MCF 10A (cell line): ENCODE measurements around the gene YRDC. TPM values are rescaled to one million over a fixed set of nuclear protein-coding genes. Genes with fewer than 3 reads are reported as not detected.

Experiments
- BruUV-seq: library from RNA; stranded (reverse); fragments of 400-500 nt; replicated peaks from 2 replicates; lab custom pipeline; 2021; lab: Mats Ljungman, UMichigan
- CTCF ChIA-PET: fragments of 300-600 bp; sonication (Branson Sonifier 250); formaldehyde crosslinking; extraction: SDS; loops from one replicate; lab custom pipeline; 2021; ENCODE audit warnings: antibody characterized with exemption, inconsistent platforms; lab: Yijun Ruan, JAX
- POLR2A ChIA-PET: fragments of 300-600, 350-650 bp; sonication (Branson Sonifier 250); formaldehyde crosslinking; extraction: SDS; loops from one replicate; lab custom pipeline; 2020; ENCODE audit warnings: antibody characterized with exemption, inconsistent platforms; lab: Yijun Ruan, JAX
- DNase-seq: peaks from one replicate; pipeline ENCODE4 v3.0.0-alpha.2; 2018; ENCODE audit not compliant: unreplicated experiment
- H3K27ac Mint-ChIP-seq: one replicate; pipeline ENCODE4 v1.8.0; 2022; ENCODE audit warnings: mild to moderate bottlenecking, low read depth, mixed read lengths; ENCODE audit not compliant: unreplicated experiment
- H3K27me3 Mint-ChIP-seq: one replicate; pipeline ENCODE4 v1.8.0; 2022; ENCODE audit warnings: mixed read lengths; ENCODE audit not compliant: insufficient read depth, unreplicated experiment
- H3K36me3 Mint-ChIP-seq: one replicate; pipeline ENCODE4 v1.8.0; 2022; ENCODE audit warnings: mild to moderate bottlenecking, moderate library complexity, mixed read lengths; ENCODE audit not compliant: insufficient read depth, unreplicated experiment
- H3K4me1 Mint-ChIP-seq: one replicate; pipeline ENCODE4 v1.8.0; 2022; ENCODE audit warnings: mixed read lengths; ENCODE audit not compliant: insufficient read depth, unreplicated experiment
- H3K4me3 Mint-ChIP-seq: one replicate; pipeline ENCODE4 v1.8.0; 2022; ENCODE audit warnings: mild to moderate bottlenecking, moderate library complexity, mixed read lengths; ENCODE audit not compliant: unreplicated experiment
- H3K9me3 Mint-ChIP-seq: one replicate; pipeline ENCODE4 v1.8.0; 2022; ENCODE audit warnings: mixed read lengths; ENCODE audit not compliant: unreplicated experiment
- intact Hi-C: fragments of 100-400 bp; cut with micrococcal nuclease; formaldehyde crosslinking; loops from 2 replicates; pipeline ENCODE4 v1.14.1; 2022
- total RNA-seq: library from RNA; stranded (reverse); gene quantifications from 2 replicates; pipeline ENCODE4 v1.2.3, GENCODE V29; 2022
- TF ChIP-seq, protein P1 (sequence below): fragments of 200-600 bp; IDR thresholded peaks from one replicate; pipeline ENCODE4 v1.8.0; 2022; ENCODE audit warnings: antibody characterized with exemption, mild to moderate bottlenecking; ENCODE audit not compliant: unreplicated experiment

Gene YRDC
- total RNA-seq, 1 experiment from 2014 or later, result 41.5 TPM

DNA sequence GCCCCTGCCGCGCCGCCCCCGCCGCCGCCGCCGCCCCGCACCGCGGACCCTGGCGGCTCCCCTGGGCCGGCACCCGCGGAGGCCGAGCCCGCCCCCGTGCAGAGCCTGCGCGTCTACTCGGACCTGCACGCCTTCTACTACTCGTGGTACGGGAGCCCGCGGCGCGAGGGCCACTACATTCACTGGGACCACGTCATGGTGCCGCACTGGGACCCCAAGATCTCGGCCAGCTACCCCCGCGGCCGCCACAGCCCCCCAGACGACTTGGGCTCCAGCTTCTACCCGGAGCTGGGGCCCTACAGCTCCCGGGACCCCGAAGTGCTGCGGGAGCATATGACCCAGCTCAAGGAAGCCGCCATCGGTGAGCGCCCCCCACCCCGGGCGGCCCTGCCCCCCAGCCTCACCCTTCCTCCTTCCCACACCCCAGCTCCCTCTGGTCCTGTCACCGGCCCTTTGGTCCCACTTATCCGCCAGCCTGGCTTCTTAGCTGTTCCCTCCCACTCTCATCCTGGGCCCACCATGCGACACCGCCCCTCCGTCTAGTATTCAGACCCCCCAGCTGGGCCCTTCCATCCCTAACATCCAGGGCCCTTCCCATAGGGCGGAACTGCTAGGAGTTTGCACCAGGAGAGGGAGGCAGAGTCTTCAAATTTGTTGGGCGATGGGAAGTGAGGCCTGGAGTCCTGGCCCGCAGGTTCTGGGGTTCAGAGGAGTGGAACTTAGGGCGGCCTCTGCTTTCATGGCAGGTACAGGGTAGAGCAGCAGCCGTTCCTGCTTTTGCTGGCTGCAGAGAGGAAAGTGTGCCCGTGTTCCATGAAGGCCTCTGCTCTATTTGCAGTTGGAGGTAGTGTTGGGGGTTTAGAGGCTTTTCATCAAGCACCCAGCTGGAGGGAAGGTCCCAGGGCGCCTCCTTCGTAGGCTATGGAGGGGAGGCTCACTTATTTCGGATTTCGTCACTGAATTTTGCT, 13.4 kb downstream of the YRDC start:
- H3K4me3 Mint-ChIP-seq, result peak overlapping the region; percentile 82
- H3K9me3 Mint-ChIP-seq, result no peaks in the 10 kb centered on the region
- TF ChIP-seq, protein P1, sequence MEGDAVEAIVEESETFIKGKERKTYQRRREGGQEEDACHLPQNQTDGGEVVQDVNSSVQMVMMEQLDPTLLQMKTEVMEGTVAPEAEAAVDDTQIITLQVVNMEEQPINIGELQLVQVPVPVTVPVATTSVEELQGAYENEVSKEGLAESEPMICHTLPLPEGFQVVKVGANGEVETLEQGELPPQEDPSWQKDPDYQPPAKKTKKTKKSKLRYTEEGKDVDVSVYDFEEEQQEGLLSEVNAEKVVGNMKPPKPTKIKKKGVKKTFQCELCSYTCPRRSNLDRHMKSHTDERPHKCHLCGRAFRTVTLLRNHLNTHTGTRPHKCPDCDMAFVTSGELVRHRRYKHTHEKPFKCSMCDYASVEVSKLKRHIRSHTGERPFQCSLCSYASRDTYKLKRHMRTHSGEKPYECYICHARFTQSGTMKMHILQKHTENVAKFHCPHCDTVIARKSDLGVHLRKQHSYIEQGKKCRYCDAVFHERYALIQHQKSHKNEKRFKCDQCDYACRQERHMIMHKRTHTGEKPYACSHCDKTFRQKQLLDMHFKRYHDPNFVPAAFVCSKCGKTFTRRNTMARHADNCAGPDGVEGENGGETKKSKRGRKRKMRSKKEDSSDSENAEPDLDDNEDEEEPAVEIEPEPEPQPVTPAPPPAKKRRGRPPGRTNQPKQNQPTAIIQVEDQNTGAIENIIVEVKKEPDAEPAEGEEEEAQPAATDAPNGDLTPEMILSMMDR, result no peak
- peak; percentile 32 for DNase-seq
- peak overlapping the region; percentile 71 for H3K27ac Mint-ChIP-seq
- peaks cover 42% of the 10 kb centered on the region for H3K36me3 Mint-ChIP-seq
- no peaks in the 10 kb centered on the region for H3K27me3 Mint-ChIP-seq
- H3K4me1 Mint-ChIP-seq, result peaks cover 16% of the 10 kb centered on the region
- no TSS peak for BruUV-seq
- ChIA-PET POLR2A (interaction anchor here (1.1 to 1.3 kb wide), 4 partner anchors 12 to 106 kb away, joined by 4 to 5 read pairs (median 4); partner anchors contain the start of genes C1orf122 and YRDC), CTCF (interaction anchor here (1.6 kb wide), 1 partner anchor 65 kb away, joined by 4 read pairs; the partner anchor contains the start of gene MTF1)
- intact Hi-C loops, result loop anchor here (1.0 kb wide), 1 partner anchor 104 kb away; a partner anchor contains a TSS

DNA sequence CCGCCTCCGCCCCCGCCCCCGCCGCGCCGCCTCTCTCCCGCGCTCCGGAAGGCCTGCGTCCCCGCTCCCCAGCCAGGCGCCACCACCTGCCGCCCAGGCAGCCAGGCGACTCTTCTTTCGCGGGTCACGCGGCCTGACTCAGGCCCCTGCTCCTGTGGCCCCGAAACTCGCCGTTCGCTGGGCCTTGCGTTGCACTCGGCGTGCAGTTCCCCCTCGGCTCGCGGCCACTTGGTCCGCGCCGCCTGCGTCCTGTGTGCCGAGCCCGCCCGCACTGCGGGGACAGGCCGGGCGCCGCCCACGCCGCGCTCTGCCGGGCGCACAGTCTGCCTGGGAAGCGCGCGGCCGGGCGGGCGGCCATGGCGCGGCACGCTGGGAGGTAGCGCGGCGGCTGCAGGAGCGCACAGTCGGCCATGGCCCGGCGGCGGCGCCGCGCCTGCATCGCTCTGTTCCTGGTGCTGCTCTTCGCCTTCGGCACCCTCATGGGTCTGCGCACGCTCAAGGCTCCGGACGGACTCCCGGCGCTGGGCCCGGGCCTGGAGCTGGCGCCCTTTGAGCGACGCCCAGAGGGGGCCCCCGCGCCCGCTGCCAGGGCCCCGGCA, 14.1 kb downstream of the YRDC start, which contains the start of gene MANEAL:
TSS of gene MANEAL (plus strand) at position 75 of the 599 bp plus-strand sequence. CDS start at position 411, 336 bp downstream.
- peaks cover 16% of the 10 kb centered on the region for H3K4me1 Mint-ChIP-seq
- intact Hi-C loops, result loop anchor here (1.0 kb wide), 1 partner anchor 104 kb away; a partner anchor contains a TSS
- H3K4me3 Mint-ChIP-seq, result peak within 1 kb of the TSS; percentile 82
- H3K27me3 Mint-ChIP-seq, result no peaks in the 10 kb centered on the region
- H3K27ac Mint-ChIP-seq, result peak within 1 kb of the TSS; percentile 71
- TF ChIP-seq, protein P1, result no peak
- ChIA-PET CTCF (interaction anchor here (1.6 kb wide), 1 partner anchor 66 kb away, joined by 4 read pairs; the partner anchor contains the start of gene MTF1), POLR2A (interaction anchor here (1.1 to 1.3 kb wide), 3 partner anchors 13 to 105 kb away, joined by 4 read pairs; partner anchors contain the start of genes C1orf122 and YRDC)
- peaks cover 34% of the 10 kb centered on the region for H3K36me3 Mint-ChIP-seq
- DNase-seq, result peak; percentile 46
- BruUV-seq, result no TSS peak
- H3K9me3 Mint-ChIP-seq, result no peaks in the 10 kb centered on the region

DNA sequence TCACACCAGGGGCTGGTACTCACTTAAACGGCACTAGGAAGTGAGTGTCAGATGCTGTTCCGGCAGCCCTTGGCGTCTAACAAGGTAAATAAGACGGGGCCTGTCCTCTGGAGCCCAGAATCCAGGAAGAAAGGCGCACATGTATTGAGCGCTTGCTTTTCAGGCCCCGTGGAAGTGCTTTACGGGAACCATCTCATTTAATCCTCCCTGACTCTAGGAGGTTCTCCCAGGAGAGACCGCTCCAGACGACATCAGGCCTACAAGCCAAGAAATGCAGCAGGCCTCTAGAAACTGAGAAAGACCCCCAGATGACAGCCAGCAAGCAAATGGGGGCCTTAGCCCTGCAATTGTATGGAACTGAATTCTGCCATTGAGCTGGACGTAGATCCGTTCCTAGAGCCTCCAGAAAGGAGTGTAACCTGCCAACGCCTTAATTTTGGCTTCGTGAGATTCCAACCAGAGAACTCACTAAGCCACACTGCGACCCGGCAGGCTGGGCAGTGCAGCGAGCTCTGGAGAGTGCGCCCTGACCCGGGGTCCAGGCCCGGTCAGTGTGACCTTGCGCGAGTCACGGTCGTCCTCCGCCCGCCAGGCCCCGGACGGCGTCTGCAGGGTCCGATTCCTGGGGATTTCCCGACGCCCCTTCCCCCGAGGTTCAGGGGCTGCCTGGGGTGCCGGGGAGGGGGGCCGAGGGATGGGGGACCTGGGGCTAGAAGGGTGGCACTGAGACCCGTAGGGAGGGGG, 14.9 kb downstream of the YRDC start:
- no peaks in the 10 kb centered on the region for H3K27me3 Mint-ChIP-seq
- peaks cover 16% of the 10 kb centered on the region for H3K4me1 Mint-ChIP-seq
- no peaks in the 10 kb centered on the region for H3K9me3 Mint-ChIP-seq
- BruUV-seq, result no TSS peak
- intact Hi-C loops, result no loop called here
- peaks cover 27% of the 10 kb centered on the region for H3K36me3 Mint-ChIP-seq
- DNase-seq, result no peak
- TF ChIP-seq, protein P1, result no peak
- POLR2A ChIA-PET, result interaction anchor here (1.1 kb wide), 1 partner anchor 16 kb away, joined by 4 read pairs; the partner anchor contains the start of gene YRDC
- no peak overlapping the region for H3K27ac Mint-ChIP-seq
- CTCF ChIA-PET, result no interaction called here
- peak overlapping the region; percentile 82 for H3K4me3 Mint-ChIP-seq
